NCI-H2107 treated with DMSO at 0.1 percent for 48 hours (cell line): ENCODE data around the gene ZNF780B.

Source experiments
- DNase-seq: peaks from one replicate; lab custom pipeline; 2025; ENCODE audit not compliant: unreplicated experiment; lab: John Stamatoyannopoulos, UW

ZNF780B gene

GRCh38 chr19:39983695-39984300 lies 72.2 kb downstream of the ZNF780B start:
- DNase-seq: no peak

- DNase-seq: no peak
Measured at GRCh38 chr19:39982883-39983282, 73.1 kb downstream of the ZNF780B start.
